PFSK-1 (cell line): ENCODE results near the gene TIAM1.

ENCODE experiments used
- FOXP2 ChIP-seq: optimal IDR thresholded peaks from 2 replicates; pipeline ENCODE3; 2011; ENCODE audit warnings: borderline replicate concordance, control low read depth, inconsistent platforms; ENCODE audit not compliant: insufficient read depth; ENCODE audit errors: extremely low read length, extremely low read depth
- POLR2AphosphoS5 ChIP-seq: IDR thresholded peaks from 2 replicates; pipeline ENCODE4 v1.6.1; 2012; ENCODE audit warnings: low read depth, mild to moderate bottlenecking, control low read depth, low read length, moderate library complexity
- SIN3A ChIP-seq: IDR thresholded peaks from 2 replicates; pipeline ENCODE4 v1.6.1; 2012; ENCODE audit warnings: mild to moderate bottlenecking, low read length, moderate library complexity, borderline replicate concordance; ENCODE audit not compliant: insufficient read depth
- TAF1 ChIP-seq: IDR thresholded peaks from 2 replicates; pipeline ENCODE4 v1.6.1; 2012; ENCODE audit warnings: low read length, control low read depth, borderline replicate concordance; ENCODE audit not compliant: insufficient read depth
- TF ChIP-seq, protein P1 (sequence below), 2 experiments: IDR thresholded peaks; 2 replicates each; pipeline versions ENCODE4 v1.6.1 to v1.8.0; 2011 to 2012; ENCODE audit warnings: low read depth in 2 of 2, low read length in 2 of 2, control low read depth in 1 of 2, inconsistent platforms in 1 of 2, mild to moderate bottlenecking in 1 of 2, moderate library complexity in 1 of 2; ENCODE audit not compliant: insufficient read depth in 1 of 2

TIAM1 gene

DNA sequence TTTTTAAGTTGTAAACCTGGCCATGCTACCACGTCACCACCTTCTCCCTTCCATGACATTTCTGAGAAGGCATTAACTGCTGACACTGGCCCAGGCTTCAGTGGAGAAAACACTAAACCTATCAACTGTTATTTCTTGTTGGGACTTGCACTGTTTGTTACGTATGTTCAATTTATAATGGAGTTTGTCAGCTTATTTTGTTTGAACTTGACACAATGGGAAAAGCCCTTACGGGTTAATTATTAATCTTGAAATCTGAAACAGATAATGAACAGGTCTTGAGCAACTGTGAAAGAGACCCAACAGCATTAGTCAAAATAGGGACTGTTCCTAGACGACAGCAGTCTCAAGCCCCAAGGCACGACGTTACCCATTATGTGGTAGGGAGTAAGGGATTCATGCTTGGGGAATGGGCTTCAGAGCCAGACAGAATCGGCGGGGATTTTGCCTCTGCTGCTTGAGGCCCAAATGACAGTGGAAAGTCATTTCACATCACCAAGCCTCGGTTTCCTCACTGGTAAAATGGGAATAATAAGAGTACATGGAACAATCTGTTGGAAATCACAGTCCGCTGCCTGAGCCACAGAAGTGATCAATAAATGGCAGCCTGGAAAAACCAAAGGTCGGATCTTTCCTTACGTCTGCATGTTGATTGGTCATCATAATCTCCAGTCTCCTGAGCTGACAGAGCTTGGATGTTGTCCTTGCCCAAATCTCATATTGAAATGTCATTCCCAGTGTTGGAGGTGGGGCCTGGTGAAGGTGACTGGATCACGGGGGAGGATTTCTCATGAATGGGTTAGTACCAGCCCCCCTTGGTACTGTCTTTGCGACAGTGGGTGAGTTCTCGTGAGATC lies 44.5 kb downstream of the TIAM1 start:
- TF ChIP-seq TAF1 (no peak), FOXP2 (no peak), SIN3A (no peak), POLR2AphosphoS5 (no peak)
- TF ChIP-seq, protein P1, sequence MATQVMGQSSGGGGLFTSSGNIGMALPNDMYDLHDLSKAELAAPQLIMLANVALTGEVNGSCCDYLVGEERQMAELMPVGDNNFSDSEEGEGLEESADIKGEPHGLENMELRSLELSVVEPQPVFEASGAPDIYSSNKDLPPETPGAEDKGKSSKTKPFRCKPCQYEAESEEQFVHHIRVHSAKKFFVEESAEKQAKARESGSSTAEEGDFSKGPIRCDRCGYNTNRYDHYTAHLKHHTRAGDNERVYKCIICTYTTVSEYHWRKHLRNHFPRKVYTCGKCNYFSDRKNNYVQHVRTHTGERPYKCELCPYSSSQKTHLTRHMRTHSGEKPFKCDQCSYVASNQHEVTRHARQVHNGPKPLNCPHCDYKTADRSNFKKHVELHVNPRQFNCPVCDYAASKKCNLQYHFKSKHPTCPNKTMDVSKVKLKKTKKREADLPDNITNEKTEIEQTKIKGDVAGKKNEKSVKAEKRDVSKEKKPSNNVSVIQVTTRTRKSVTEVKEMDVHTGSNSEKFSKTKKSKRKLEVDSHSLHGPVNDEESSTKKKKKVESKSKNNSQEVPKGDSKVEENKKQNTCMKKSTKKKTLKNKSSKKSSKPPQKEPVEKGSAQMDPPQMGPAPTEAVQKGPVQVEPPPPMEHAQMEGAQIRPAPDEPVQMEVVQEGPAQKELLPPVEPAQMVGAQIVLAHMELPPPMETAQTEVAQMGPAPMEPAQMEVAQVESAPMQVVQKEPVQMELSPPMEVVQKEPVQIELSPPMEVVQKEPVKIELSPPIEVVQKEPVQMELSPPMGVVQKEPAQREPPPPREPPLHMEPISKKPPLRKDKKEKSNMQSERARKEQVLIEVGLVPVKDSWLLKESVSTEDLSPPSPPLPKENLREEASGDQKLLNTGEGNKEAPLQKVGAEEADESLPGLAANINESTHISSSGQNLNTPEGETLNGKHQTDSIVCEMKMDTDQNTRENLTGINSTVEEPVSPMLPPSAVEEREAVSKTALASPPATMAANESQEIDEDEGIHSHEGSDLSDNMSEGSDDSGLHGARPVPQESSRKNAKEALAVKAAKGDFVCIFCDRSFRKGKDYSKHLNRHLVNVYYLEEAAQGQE (IDR thresholded peaks at IDR 0.05; ENCODE audit: insufficient read depth in 1 of 2, low read depth in 2 of 2, low read length in 2 of 2) = no peak

DNA sequence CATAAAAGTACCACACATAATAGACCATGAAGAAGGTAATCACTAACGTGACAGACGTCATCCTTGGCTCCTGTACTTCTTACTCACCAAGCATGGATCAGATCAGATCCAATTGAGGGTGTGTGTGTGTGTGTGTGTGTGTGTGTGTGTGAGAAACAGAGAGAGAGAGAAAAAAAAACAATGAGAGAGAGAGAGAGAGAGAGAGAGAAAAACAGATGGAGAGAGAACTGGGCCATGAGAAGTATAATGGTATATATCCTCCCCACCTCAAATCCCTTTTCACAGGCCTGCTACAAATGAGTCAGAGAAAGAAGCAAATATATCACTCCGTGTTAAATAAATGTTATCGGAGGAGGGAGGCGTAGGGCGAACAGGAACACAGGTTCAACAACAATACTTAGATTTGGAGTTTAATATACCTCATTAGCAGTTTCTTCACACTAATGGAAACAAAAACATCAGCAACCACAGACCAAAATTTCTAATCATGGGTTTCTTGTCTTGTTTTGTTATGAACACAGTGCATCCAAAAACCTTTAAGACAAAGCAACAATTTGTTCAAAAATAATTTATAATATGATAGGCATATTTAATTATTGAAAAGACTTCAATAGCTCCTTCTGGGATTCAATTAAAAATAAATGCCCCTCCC lies 45.3 kb downstream of the TIAM1 start:
- no peak for TF ChIP-seq SIN3A
- TF ChIP-seq POLR2AphosphoS5 = no peak
- no peak for TF ChIP-seq TAF1
- TF ChIP-seq, protein P1 (IDR thresholded peaks at IDR 0.05; ENCODE audit: insufficient read depth in 1 of 2, low read depth in 2 of 2, low read length in 2 of 2) = no peak
- no peak for TF ChIP-seq FOXP2

DNA sequence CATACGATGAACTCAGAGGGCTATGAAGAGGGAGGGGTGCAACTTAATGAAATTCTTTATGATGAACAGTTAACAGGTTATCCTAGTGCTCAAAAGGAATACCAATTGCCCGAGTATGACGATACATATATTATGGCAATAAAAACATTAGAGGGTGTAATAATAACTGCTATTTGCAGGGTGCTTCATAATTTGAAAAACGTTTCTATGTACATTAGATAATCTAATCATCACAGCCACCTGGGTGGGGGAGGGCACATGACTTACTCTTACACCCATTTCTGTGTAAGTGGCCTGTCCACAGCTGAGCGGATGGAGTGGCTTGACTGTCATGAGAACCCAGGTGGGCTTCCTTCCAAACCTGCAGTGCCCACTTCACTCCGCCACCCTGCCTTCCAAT lies 46.3 kb downstream of the TIAM1 start:
- TF ChIP-seq TAF1 = no peak
- TF ChIP-seq FOXP2 = no peak
- TF ChIP-seq SIN3A = no peak
- TF ChIP-seq, protein P1 (IDR thresholded peaks at IDR 0.05; ENCODE audit: insufficient read depth in 1 of 2, low read depth in 2 of 2, low read length in 2 of 2) = no peak
- no peak for TF ChIP-seq POLR2AphosphoS5

DNA sequence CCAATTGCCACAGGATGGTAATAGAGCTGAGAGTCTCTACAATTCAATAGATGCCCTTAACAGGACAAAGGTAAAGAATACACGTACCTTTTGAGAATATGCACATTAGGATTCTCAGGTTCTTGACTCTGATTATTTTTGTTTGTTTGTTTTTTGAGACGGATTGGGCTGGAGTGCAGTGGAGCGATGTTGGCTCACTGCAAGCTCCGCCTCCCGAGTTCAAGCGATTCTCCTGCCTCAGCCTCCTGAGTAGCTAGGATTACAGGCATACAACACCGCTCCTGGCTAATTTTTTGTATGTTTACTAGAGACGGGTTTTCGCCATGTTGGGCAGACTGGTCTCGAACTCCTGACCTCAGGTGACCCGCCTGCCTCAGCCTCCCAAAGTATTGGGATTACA lies 48.4 kb downstream of the TIAM1 start:
- TF ChIP-seq TAF1 (no peak), POLR2AphosphoS5 (no peak), FOXP2 (no peak)
- TF ChIP-seq, protein P1 (IDR thresholded peaks at IDR 0.05; ENCODE audit: insufficient read depth in 1 of 2, low read depth in 2 of 2, low read length in 2 of 2) = no peak
